Measurements from ENCODE around the gene HIVEP1.

DNA sequence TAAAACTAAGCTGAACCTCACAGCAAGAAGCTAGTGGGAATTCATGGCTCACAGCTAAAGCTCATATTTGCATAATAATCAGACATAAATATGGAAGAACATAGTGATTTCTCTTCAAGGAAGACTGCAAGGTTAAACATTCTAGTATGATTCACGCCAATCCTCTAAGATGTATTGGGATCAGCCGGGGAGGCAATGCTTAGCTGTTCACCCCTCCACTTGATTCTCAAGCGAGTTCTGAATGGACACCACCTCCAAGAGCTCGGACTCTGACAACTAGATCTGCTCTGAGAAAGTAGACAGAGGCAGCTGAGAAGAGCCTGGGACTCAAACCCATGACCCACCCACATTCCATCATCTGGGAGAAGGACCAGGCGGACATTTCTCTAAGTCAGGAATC, 159.6 kb downstream of the HIVEP1 start:
- no peak for TF ChIP-seq SIN3A (IDR thresholded peaks at IDR 0.05; ENCODE audit: borderline replicate concordance, insufficient read depth, low read depth, low read length)
- TF ChIP-seq, protein P1, sequence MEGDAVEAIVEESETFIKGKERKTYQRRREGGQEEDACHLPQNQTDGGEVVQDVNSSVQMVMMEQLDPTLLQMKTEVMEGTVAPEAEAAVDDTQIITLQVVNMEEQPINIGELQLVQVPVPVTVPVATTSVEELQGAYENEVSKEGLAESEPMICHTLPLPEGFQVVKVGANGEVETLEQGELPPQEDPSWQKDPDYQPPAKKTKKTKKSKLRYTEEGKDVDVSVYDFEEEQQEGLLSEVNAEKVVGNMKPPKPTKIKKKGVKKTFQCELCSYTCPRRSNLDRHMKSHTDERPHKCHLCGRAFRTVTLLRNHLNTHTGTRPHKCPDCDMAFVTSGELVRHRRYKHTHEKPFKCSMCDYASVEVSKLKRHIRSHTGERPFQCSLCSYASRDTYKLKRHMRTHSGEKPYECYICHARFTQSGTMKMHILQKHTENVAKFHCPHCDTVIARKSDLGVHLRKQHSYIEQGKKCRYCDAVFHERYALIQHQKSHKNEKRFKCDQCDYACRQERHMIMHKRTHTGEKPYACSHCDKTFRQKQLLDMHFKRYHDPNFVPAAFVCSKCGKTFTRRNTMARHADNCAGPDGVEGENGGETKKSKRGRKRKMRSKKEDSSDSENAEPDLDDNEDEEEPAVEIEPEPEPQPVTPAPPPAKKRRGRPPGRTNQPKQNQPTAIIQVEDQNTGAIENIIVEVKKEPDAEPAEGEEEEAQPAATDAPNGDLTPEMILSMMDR (IDR thresholded peaks at IDR 0.05) = no peak

Measured in Panc1 (cell line).